Umbilical cord (tissue), 2 donors: ENCODE data around the gene POU2F3. TPM values are rescaled to one million over a fixed set of nuclear protein-coding genes. Genes with fewer than 3 reads are reported as not detected.
"Not testable (repeated sequence)": the region's sequence is repeated elsewhere in the genome, so short reads cannot be mapped to it uniquely, and the experiment has no call there.

Experiments used
- DNase-seq: peaks from one replicate; pipeline ENCODE4 v3.0.0-alpha.2; 2015; ENCODE audit warnings: low spot score
- total RNA-seq: library from RNA; depleted of rRNA; stranded (reverse); fragments of >200 nt; gene quantifications from one replicate; pipeline ENCODE4 v1.2.3, GENCODE V29; 2014; ENCODE audit warnings: low replicate concordance; ENCODE audit not compliant: insufficient read depth

Gene POU2F3
- total RNA-seq, 1 donor from 2014 or later = 3.1 TPM

- DNase-seq = no peak
Measured at GRCh38 chr11:120249279-120250262, 9.6 kb downstream of the POU2F3 start.

DNA sequence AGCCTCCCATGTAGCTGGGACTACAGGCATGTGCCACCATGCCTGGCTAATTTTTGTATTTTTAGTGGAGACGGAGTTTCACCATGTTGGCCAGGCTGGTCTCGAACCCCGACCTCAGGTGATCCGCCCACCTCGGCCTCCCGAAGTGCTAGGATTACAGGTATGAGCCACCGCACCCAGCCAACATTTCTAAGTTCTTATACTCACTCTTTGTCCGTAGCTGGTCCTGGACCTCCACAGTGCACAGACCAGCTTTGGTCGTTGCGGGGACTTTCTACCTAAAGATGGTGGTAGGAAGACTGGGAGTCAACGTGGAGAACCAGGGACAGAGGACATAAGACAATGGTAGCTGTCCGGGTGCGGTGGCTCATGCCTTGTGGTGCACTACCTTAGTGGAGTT is 13.4 kb downstream of the POU2F3 start:
- DNase-seq = not testable (repeated sequence)

GRCh38 chr11:120254788-120255518 is 15.0 kb downstream of the POU2F3 start:
- DNase-seq = no peak

- DNase-seq = no peak
Measured at GRCh38 chr11:120255519-120255866, 15.6 kb downstream of the POU2F3 start.

- no peak for DNase-seq
Measured at GRCh38 chr11:120256178-120256577, 16.2 kb downstream of the POU2F3 start.

DNA sequence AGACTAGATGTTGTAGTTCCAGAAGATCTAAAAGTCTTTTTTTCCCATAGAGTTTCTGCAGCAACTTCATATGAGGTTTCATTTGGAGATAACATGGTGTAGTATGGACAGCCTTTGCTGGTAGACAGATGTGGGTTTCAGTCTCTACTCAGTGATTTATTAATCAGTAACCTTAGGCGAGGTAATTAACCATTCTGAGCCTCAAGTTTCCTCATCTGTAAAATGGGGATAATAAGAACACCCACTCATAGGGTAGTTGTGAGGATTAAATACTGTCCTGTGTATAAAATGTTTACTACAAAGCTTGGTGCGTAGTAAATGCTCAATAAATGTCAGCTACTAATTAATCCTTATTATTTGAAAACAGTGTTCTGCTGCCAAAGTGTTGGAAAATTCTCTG is 16.8 kb downstream of the POU2F3 start:
- no peak for DNase-seq

DNA sequence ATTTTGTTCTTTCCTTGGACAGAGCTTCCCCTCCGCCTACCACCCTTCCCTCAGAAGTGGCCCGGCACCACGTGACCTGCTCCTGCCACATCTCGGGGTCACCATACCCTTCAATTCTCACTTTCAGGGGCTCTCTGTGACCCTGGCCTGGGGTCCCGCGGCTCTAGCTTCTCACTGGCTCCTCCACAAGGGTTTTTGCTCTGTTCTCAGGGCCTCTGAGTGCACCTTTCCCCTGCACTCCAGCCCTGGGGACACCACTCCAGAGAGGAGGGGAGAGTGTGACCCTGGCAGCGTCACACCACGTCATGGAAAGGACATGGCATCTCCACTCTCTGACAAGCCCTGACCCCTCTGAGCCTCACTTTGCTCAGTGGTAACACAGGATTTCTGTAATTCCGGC is 17.4 kb downstream of the POU2F3 start:
- no peak for DNase-seq

GRCh38 chr11:120258661-120259060 is 18.7 kb downstream of the POU2F3 start:
- DNase-seq = no peak

DNA sequence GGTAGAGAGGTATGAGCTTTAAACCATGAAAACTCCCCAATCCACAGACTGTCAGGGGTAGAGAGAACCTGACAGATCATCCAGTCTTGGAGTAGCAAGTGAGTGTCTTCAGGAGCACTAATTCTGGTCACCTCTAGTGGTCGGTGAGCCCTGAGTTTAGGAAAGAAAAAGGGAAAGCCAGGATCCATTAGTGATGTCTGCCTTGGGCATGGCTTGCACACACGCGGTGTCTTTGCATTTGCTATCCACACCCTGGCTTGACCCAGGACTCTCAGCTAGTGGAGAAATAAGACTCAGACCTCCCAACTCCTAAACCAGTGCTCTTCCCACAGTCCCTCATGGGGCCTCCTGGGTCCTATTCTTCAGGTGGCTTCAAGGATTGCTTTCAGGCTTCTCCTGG is 19.3 kb downstream of the POU2F3 start:
- no peak for DNase-seq

- no peak for DNase-seq
Measured at GRCh38 chr11:120259988-120260565, 20.1 kb downstream of the POU2F3 start.

- DNase-seq = no peak
Measured at GRCh38 chr11:120260616-120261015, 20.7 kb downstream of the POU2F3 start.

DNA sequence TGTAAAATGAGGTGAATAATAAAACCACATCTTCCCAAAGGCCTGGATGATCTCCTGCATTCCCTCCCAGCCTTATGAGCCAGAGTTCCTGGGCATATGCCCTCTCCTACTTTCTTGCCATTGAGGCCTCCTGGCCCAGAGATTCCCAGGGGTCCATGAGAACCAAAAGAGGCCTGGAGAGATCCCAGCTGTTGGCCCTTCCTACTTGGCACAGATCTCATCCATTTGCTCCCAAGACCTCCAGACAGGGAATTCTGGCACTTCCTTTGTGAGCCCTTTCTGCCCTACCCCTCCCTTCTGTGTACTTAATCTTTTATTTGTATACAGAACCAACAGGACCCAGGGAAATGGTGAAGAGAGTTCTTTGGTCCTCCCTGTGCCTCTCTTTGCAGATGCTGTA is 21.4 kb downstream of the POU2F3 start:
- DNase-seq = no peak

DNA sequence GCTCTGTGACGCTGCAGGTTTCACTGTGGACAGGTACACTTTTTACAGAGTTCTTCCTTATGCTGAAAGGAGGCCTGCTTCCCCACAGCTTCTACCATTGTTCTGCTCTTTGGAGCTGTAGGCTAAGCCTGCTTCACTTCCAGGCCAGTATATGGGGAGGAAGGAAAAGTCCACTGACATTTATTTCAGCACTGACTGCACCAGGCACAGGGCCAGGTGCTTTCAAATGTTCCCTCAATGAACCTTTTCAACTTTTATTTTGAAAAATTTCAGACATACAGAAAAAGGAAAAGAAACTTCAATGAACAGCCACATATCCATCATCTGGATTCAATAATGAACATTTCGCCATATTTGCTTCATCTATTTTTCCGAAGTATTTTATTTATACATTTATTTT is 22.0 kb downstream of the POU2F3 start:
- DNase-seq = no peak

GRCh38 chr11:120267319-120267718 is 27.4 kb downstream of the POU2F3 start:
- DNase-seq = no peak

DNA sequence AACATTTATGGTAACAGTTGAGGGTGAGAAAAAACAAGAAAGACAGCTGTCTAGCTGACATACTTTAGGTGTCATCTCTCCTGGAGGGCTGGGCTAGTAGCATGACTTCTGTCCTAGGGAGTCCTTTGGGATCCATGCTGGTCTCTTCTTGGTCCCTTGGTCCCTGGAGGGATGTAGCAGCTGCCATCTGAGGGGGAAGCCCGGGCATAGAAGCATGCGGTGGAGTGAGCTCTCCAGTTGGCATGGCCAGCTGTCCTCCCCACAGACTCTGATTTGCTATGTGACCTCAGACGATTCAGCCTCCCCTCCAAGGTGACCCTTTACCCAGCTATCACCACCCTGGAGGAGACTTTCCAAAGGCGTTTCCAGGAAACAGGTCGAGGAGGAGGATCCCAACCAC is 28.7 kb downstream of the POU2F3 start:
- DNase-seq = no peak

DNA sequence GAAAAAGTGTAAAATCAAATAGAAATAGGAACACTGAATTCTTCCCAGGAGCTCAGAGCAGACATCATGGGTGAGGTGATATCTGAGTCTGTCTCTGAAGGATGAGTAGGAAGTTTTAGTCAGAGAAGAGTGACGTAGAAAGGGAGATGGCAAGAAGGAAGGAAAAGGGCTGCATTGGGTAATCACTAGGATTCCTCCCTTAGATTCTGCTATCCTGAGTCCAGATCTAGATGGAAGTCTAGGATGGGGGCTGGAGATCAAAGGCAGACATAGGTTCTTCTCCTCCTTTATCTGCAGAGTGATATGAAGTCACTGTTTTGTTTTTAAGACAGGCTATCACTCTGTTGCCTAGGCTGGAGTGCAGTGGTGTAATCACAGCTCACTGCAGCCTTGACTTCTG is 30.4 kb downstream of the POU2F3 start:
- no peak for DNase-seq

DNA sequence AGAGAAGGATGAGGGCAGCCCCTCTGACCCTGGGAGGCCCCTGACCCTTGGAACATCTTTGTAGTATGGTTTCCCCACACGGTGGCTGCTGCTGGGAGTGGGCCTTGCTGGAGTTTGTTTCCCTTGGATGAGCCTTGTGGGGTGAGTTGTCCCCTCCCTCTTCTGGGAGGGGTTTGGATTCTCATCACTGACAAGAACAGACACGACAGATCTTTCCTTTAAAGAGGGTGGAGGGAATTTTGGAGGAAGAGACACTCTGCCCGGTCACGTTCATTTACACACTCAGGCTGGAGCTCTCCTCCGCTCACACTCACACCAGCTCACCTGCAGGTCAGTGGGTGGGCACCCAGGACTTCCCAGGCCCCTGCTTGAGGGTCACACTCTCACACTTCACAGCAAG is 31.7 kb downstream of the POU2F3 start:
- DNase-seq = no peak

DNA sequence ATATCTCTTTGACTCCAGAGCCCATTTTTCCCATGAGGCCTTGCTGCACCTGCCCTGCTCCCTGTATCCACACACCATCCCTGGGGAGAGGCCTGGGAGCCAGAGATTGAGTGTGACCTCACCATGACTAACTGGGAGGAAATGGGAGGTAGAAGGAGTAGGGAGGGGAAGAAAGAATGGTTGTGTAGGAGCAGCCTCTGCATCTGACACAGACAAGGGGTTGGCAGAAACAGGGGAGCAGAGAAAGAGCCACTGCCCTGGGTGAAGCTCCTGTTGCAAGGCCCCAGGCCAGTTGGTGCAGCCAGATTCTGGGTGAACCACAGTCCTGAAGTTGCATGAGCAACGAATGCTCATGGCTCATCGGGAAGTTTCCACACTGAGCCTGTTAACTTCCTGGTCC is 32.4 kb downstream of the POU2F3 start:
- no peak for DNase-seq

GRCh38 chr11:120273432-120273831 is 33.5 kb downstream of the POU2F3 start:
- no peak for DNase-seq

- DNase-seq = not testable (repeated sequence)
Measured at GRCh38 chr11:120273956-120274355, 34.0 kb downstream of the POU2F3 start.

GRCh38 chr11:120279502-120279901 is 39.6 kb downstream of the POU2F3 start:
- DNase-seq = no peak

GRCh38 chr11:120280600-120281051 is 40.7 kb downstream of the POU2F3 start:
- DNase-seq = no peak
